ENCODE results near the gene TTLL9.

- TF ChIP-seq POLR2A (IDR thresholded peaks at IDR 0.05): no peak
- no peak for TF ChIP-seq CTCF (IDR thresholded peaks at IDR 0.05)
- no peak for TF ChIP-seq EP300 (IDR thresholded peaks at IDR 0.05)
Observed at GRCh38 chr20:31851240-31851955, 19.0 kb upstream of the TTLL9 start.
